Globus pallidus (tissue), 1 donor: Measurements from ENCODE around the gene NEURL2.
"Not testable (repeated sequence)": the region's sequence is repeated elsewhere in the genome, so short reads cannot be mapped to it uniquely, and the experiment has no call there.

Experiments
- DNase-seq: peaks from one replicate; pipeline ENCODE4 v3.0.0-alpha.2; 2015; ENCODE audit warnings: low spot score

Gene NEURL2

GRCh38 chr20:45890985-45891983, at the start of gene NEURL2, which contains the start of gene CTSA:
NEURL2 (minus strand) TSS chr20:45891208; CDS start chr20:45890991, 217 bp downstream.
CTSA (plus strand) TSS chr20:45891335; CDS start chr20:45891569, 234 bp downstream.
- DNase-seq: peak; percentile 89

- no peak for DNase-seq
Observed at GRCh38 chr20:45940469-45940868, 49.5 kb upstream of the NEURL2 start.

- no peak for DNase-seq
Observed at GRCh38 chr20:45940053-45940452, 49.0 kb upstream of the NEURL2 start.

GRCh38 chr20:45938727-45939438, 47.9 kb upstream of the NEURL2 start:
- no peak for DNase-seq

GRCh38 chr20:45937765-45938164, 46.8 kb upstream of the NEURL2 start:
- DNase-seq: no peak

GRCh38 chr20:45935416-45936046, 44.5 kb upstream of the NEURL2 start:
- DNase-seq: peak; percentile 40

- peak; percentile 99 for DNase-seq
Observed at GRCh38 chr20:45934586-45935415, 43.8 kb upstream of the NEURL2 start, which contains the start of gene PCIF1. PCIF1 (plus strand) TSS chr20:45934683; CDS start chr20:45939000, 4,317 bp downstream.

- DNase-seq: no peak
Observed at GRCh38 chr20:45934046-45934585, 43.1 kb upstream of the NEURL2 start.

GRCh38 chr20:45933266-45934045, 42.4 kb upstream of the NEURL2 start:
- DNase-seq: peak; percentile 65

- not testable (repeated sequence) for DNase-seq
Observed at GRCh38 chr20:45931680-45932079, 40.7 kb upstream of the NEURL2 start.

GRCh38 chr20:45927071-45927878, 36.3 kb upstream of the NEURL2 start:
- no peak for DNase-seq

- DNase-seq: no peak
Observed at GRCh38 chr20:45926731-45927070, 35.7 kb upstream of the NEURL2 start.

- no peak for DNase-seq
Observed at GRCh38 chr20:45925821-45926506, 35.0 kb upstream of the NEURL2 start.

- DNase-seq: peak; percentile 47
Observed at GRCh38 chr20:45924391-45925261, 33.6 kb upstream of the NEURL2 start.

GRCh38 chr20:45921337-45922189, 30.6 kb upstream of the NEURL2 start:
- no peak for DNase-seq

GRCh38 chr20:45920462-45921336, 29.7 kb upstream of the NEURL2 start:
- DNase-seq: no peak
